Stimulated activated CD4-positive, alpha-beta T cell treated with anti-CD3 and anti-CD28 coated beads, Interleukin-4, amount 100 ng/mL, for 4 hours (primary cell): ENCODE data around the gene ABCG8.

Experiments
- DNase-seq, 2 experiments: peaks; one replicate each; pipeline ENCODE4 v3.0.0-alpha.2; 2020

Gene ABCG8

DNA sequence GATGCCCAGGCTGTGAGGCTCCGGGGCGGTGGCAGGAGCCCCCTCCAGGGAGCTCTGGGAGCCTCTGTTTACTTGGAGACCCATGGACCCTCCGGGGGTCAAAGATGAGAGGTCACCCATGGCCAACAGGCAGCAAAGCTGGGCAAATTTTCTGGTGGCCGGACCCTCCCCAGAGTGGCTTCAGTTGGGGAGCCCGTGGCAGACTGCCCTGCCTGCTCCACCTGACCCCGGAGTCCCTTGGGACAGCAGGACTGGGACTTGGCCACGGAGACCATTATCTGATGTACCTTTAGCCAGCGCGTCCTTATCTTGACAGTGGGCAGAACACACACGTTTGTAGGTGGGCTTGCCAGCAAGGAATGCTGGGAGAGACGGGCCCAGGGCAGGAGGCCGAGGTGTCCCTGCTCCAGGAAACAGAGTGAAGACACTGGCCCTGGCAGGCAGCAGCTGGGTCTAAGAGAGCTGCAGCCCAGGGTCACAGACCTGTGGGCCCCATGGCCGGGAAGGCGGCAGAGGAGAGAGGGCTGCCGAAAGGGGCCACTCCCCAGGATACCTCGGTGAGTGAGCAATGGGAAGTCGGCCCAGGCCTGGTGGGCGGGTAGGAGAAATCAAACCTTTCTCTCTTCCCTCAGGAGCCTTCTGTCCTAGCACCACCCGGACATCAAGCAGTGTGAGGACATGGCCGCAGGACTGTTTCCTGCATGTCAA is at the start of gene ABCG8, which contains the start of gene ABCG5:
TSS of gene ABCG8 (plus strand) at position 412 of the 708 bp plus-strand sequence. CDS start at position 495, 83 bp downstream.
TSS of gene ABCG5 (minus strand) at position 280 of the 708 bp plus-strand sequence. CDS start at position 120, 160 bp downstream.
- DNase-seq, result no peak

- DNase-seq, result no peak
Observed at GRCh38 chr2:43790147-43790546, 48.6 kb upstream of the ABCG8 start.

GRCh38 chr2:43791035-43791765 is 47.6 kb upstream of the ABCG8 start:
- DNase-seq, result no peak

GRCh38 chr2:43792653-43793052 is 46.1 kb upstream of the ABCG8 start:
- DNase-seq, result no peak

GRCh38 chr2:43794956-43795355 is 43.8 kb upstream of the ABCG8 start:
- DNase-seq, result no peak

GRCh38 chr2:43796206-43796605 is 42.6 kb upstream of the ABCG8 start:
- DNase-seq, result no peak

DNA sequence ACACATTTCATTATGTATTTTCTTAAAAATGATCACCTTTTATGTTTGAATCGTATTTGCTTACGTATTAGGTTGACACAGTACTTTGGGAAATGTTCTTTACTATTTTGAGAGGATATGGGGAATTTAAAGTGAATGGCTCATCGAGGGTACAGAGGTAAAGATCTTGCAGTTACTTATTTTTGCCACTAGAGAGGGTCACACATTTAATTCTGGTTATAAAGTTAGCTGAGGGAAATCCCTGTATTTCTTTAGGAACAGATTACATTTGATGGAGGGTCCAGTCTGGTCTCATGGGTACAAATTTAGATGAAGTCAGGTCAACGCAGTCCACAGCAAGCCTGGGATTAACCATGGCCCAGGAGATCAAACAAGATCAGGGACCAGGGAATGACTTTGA is 40.5 kb upstream of the ABCG8 start:
- no peak for DNase-seq

- DNase-seq, result no peak
Observed at GRCh38 chr2:43800894-43801293, 37.9 kb upstream of the ABCG8 start.

GRCh38 chr2:43802135-43802534 is 36.6 kb upstream of the ABCG8 start:
- DNase-seq, result no peak

DNA sequence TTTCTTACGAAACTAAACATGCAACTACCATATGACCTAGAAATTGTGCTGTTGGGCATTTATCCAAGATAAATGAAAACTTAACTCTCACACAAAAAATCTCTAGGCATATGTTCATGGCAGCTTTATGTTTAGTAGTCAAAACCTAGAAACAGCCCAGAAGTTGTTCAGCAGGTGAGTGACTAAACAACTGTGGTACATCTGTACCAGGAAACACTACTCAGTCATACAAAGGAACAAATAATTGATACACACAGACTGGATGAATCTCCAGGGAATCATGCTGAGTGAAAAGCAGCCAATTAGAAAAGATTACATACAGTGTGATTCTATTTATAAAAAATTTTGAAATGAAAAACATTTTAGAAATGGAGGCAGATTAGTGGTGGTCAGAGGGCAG is 35.7 kb upstream of the ABCG8 start:
- no peak for DNase-seq

DNA sequence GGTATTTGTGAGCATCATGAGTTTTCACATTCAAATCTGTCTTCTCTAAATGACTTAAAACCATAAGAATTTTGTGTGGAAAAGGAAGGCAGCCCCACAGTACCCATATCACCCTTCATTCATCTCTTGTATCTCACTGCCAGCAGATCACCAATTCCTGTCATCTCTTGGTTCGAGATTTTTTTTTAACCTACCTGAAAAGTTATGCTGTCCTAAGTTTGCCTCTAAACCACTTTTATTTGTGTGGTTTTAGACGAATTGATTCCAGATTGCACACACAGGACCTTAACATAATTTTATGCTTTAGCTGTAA is 32.1 kb upstream of the ABCG8 start:
- no peak for DNase-seq

DNA sequence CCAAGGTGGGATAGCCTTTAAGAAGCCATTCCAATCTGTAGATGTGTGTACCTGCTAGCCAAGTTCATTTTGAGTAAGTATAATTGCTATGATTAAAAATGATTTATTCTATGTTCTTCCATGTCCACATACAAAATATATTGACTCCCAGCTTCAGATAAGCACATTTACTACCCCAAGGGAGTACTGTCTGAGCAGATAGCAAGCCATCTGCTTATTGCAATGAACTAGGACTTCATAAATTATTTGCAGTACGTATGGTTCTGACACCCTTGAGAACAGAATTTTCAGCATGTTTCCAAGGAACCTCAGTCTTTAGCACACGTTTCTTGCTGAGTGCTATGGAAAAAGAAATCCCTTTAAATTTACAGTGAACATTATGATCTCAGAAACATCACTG is 28.3 kb upstream of the ABCG8 start:
- no peak for DNase-seq

DNA sequence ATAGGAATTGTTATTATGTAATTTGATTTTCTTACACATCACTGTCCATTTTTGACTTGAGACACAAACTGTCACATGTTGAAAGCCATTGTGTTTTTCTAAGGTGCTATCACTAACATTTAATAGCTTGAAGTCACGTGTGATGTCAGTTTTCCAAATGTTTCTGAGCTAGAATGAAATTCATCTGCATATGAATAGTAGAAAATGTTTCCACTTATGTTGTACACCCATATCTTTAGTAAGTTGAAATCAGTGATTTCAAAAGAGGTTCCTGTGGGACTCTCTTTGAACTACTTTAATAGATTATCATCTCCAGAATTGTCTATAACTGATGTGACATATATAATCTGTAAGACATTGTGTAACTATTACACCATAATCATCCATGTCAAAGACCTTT is 27.9 kb upstream of the ABCG8 start:
- no peak for DNase-seq

- DNase-seq, result no peak
Observed at GRCh38 chr2:43812006-43812405, 26.8 kb upstream of the ABCG8 start.

DNA sequence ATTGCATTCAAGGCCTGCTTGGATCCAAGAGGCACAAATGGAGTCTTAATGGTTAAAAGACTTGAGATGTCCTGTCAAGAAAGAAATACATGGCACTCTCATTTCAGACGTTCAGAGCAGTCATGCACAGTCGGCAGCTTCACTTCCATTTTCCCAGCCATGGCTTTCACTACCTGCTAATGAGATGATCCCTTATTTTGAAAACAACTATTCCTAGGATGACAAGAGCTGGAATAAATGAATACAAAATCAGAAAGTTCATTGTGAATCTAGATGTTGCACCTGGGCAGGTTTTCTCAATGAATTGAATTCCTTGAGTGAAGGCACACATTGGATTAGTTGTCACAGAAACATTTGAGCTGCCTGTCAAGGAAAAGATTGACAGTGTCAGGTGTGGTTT is 25.8 kb upstream of the ABCG8 start:
- DNase-seq, result no peak

DNA sequence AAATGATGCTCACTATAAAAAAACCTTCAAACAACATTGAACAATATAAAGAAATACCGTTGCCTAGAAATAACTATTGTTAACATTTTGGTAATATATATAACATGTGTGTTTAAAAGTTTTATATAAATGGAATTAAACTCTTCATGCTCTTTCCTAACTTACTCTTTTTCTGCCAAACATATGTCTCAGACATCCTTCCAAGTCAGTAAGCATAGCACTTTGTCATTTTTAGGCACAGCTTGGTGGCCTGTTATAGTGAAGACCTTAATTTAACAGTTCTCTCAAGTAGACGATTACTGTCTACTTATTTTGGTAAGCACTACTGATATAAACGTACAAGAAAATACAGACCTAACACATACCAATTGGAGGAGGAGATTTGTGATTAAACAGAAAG is 24.1 kb upstream of the ABCG8 start:
- no peak for DNase-seq

- no peak for DNase-seq
Observed at GRCh38 chr2:43818761-43819160, 20.0 kb upstream of the ABCG8 start.

GRCh38 chr2:43819491-43820163 is 19.1 kb upstream of the ABCG8 start:
- no peak for DNase-seq

DNA sequence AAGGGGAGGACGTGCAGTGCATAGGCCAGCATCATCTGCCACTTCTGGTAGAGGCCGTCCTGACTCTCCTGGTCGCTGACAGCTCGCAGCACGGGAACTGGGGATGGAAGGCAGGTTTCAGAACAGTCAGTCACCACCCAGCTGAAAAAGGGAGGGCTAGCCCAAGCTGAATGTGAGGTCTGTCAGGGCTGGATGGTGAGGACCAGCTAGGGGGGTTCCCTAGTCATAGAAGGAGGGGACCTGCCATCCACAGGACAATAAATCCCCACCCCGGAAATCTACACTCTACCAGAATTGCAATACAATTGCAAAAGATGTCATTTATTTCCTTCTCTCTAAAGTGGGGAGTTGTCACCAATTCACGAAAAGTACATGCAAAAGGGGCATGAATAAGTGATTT is 15.9 kb upstream of the ABCG8 start:
- no peak for DNase-seq

DNA sequence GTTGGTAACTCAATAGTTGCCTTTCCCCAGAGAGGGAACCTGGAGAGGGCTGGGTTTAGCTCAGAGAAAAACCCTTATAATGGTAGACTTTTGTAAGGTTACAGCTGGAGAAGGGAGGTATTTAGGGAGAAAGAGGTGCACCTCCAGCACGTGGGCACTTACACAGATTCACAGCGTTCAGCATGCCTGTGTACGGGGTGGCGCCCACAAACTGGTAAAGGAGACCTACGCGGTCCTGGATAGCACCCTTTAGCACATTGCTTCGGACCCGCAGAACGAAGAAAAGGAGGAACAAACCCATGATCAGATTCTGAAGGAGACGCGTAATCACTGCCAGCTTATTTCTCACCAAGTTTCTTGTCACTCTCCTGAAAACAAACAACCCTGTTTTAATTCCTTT is 15.0 kb upstream of the ABCG8 start:
- DNase-seq, result no peak

DNA sequence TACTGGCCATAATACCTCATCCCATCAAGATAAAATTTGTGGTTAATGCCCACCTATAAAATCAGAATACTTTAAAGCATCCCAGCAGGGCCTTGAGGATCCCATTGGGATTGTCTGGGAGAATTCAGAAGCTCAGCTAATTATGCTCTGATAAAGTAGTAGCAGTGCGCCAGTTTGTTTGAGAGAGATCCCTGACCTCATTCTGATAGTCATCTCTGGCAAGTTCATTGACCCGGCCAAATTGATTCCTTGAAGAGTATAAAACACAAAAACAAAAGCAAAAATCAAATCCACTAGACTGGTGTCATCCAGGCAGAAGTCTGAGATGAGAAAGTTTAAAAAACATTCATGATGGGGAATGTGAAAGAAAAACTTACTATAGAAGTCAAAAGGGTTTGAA is 14.3 kb upstream of the ABCG8 start:
- no peak for DNase-seq

DNA sequence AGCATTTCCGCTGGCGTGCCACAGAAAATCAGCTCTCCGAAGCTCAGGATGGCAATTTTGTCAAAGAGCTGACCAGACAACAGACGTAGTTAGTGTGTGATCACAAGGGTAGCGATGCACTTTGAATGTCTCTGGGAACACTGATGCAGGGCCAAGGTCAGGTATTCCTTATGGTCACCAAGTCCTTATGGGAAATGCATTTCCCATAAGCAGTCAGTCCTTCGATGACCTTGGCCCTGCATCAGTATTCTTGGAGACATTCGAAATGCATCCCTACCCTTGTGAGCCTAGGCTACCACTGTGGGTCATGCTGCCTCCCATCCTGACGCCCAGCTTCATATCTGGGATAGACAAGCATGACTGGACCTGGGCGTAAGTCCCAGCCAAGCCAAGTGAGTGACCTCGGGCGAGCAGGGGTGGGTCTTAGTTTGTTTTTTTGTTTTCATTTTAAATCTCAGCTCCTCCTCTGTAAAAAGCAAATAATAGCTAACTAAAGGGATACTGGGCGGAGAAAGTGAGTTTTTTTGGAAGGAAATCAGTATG is 13.7 kb upstream of the ABCG8 start:
- no peak for DNase-seq

DNA sequence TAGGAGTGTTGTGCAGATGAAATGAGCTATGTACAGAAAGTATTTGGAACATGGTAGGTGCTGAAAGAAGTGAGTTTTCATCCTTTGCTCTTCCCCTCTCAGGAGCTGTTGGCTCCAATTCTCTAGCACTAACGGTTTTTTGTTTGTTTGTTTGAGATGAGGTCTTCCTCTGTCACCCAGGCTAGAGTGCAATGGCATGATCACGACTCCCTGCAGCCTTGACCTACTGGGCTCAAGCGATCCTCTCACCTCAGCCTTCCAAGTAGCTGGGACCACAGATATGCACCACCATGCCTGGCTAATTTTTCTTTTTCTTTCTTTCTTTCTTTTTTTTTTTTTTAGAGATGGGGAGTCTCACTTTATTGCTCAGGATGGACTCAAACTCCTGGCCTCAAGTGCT is 12.9 kb upstream of the ABCG8 start:
- DNase-seq, result no peak
